Astrocyte (in vitro differentiated cells and primary cell): Measurements from ENCODE around the gene PAPPA2. TPM values are rescaled to one million over a fixed set of nuclear protein-coding genes. Genes with fewer than 3 reads are reported as not detected.

Source experiments
- DNase-seq: peaks from one replicate; pipeline ENCODE4 v3.0.0-alpha.2; 2010; ENCODE audit warnings: low read depth
- FAIRE-seq: peaks from 2 replicates; lab custom pipeline; 2011; peaks lifted over from hg19 to GRCh38; lab: Jason Lieb, UNC
- H2AFZ ChIP-seq: 2 replicates; pipeline ENCODE4 v1.6.0; 2012; ENCODE audit warnings: low read depth, low read length, inconsistent platforms
- H3K27ac ChIP-seq: 2 replicates; pipeline ENCODE4 v1.5.1; 2011; ENCODE audit warnings: low read depth, low read length, inconsistent platforms
- H3K27me3 ChIP-seq: 2 replicates; pipeline ENCODE4 v1.6.0; 2011; ENCODE audit warnings: low read length, inconsistent platforms; ENCODE audit not compliant: insufficient read depth
- H3K36me3 ChIP-seq: 2 replicates; pipeline ENCODE4 v1.5.1; 2011; ENCODE audit warnings: low read length, inconsistent platforms; ENCODE audit not compliant: insufficient read depth
- H3K4me1 ChIP-seq: 2 replicates; pipeline ENCODE4 v1.5.1; 2011; ENCODE audit warnings: low read length, inconsistent platforms; ENCODE audit not compliant: insufficient read depth
- H3K4me2 ChIP-seq: 2 replicates; pipeline ENCODE4 v1.6.0; 2012; ENCODE audit warnings: low read length, inconsistent platforms
- H3K4me3 ChIP-seq: 2 replicates; pipeline ENCODE4 v1.5.1; 2011; ENCODE audit warnings: low read depth, mild to moderate bottlenecking, low read length, inconsistent platforms; ENCODE audit not compliant: insufficient read depth
- H3K79me2 ChIP-seq: 2 replicates; pipeline ENCODE4 v1.6.0; 2012; ENCODE audit warnings: mild to moderate bottlenecking, low read length, inconsistent platforms; ENCODE audit not compliant: insufficient read depth
- H3K9ac ChIP-seq: 2 replicates; pipeline ENCODE4 v1.6.0; 2012; ENCODE audit warnings: mild to moderate bottlenecking, low read length, inconsistent platforms
- H3K9me3 ChIP-seq: 2 replicates; pipeline ENCODE4 v1.5.1; 2012; ENCODE audit warnings: low read depth, mild to moderate bottlenecking, low read length, inconsistent platforms; ENCODE audit not compliant: insufficient read depth
- H4K20me1 ChIP-seq: 2 replicates; pipeline ENCODE4 v1.6.0; 2012; ENCODE audit warnings: low read length, inconsistent platforms; ENCODE audit not compliant: insufficient read depth
- H3K27ac Mint-ChIP-seq: one replicate; pipeline ENCODE4 v1.8.0; 2021; ENCODE audit warnings: mild to moderate bottlenecking, mixed read lengths; ENCODE audit not compliant: unreplicated experiment
- H3K27me3 Mint-ChIP-seq: one replicate; pipeline ENCODE4 v1.8.0; 2021; ENCODE audit warnings: low read depth, mixed read lengths; ENCODE audit not compliant: unreplicated experiment
- H3K36me3 Mint-ChIP-seq: one replicate; pipeline ENCODE4 v1.8.0; 2021; ENCODE audit warnings: low read depth, mixed read lengths; ENCODE audit not compliant: unreplicated experiment
- H3K4me1 Mint-ChIP-seq: one replicate; pipeline ENCODE4 v1.8.0; 2021; ENCODE audit warnings: low read depth, mixed read lengths; ENCODE audit not compliant: unreplicated experiment
- H3K4me3 Mint-ChIP-seq: one replicate; pipeline ENCODE4 v1.8.0; 2021; ENCODE audit warnings: mild to moderate bottlenecking, moderate library complexity, mixed read lengths; ENCODE audit not compliant: unreplicated experiment
- H3K9me3 Mint-ChIP-seq: one replicate; pipeline ENCODE4 v1.8.0; 2021; ENCODE audit warnings: mild to moderate bottlenecking, mixed read lengths; ENCODE audit not compliant: unreplicated experiment
- EZH2 ChIP-seq: IDR thresholded peaks from 2 replicates; pipeline ENCODE4 v1.6.1; 2012; ENCODE audit warnings: mild to moderate bottlenecking, low read length, inconsistent platforms; ENCODE audit not compliant: insufficient read depth
- total RNA-seq: library from RNA; stranded (reverse); gene quantifications from 2 replicates; pipeline ENCODE4 v1.2.1, GENCODE V29; 2021
- TF ChIP-seq, protein P1 (sequence below): IDR thresholded peaks from 2 replicates; pipeline ENCODE4 v1.5.1; 2011; ENCODE audit warnings: low read depth, mild to moderate bottlenecking, inconsistent platforms, low read length, moderate library complexity; ENCODE audit not compliant: insufficient read depth

PAPPA2 gene
- total RNA-seq, 1 donor from 2014 or later = 19.0 TPM

DNA sequence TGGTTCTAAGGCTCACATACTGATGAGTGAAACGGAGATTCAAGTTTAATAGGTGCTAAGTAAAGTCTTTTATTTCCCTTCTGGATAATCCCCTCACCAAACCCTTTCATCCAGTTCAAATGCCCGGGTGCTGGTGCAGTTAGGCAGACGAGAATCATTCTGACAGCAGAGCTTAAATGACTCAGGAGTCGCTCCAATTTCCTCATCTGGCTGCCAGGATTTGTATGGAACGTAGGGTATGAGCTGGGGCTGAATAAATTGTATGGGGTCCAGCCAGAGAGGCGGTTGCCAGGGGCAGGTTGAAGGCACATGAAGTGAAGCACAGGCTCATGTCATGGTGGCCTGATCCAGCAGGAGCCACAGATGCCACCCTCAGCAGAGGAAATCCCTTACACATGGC is 76.0 kb downstream of the PAPPA2 start:
- FAIRE-seq (no peak), DNase-seq (no peak)
- Histone ChIP-seq H3K79me2 (no peaks in the 10 kb centered on the region), H3K4me3 (no peak overlapping the region), H3K4me1 (no peaks in the 10 kb centered on the region), H2AFZ (no peak overlapping the region), H3K27ac (no peak overlapping the region), H3K9me3 (peaks cover 4% of the 10 kb centered on the region), H4K20me1 (no peaks in the 10 kb centered on the region), H3K4me2 (no peak overlapping the region), H3K36me3 (no peaks in the 10 kb centered on the region), H3K27me3 (no peaks in the 10 kb centered on the region), H3K9ac (no peak overlapping the region)
- Mint-ChIP-seq H3K36me3 (peaks cover 17% of the 10 kb centered on the region), H3K4me1 (peaks cover 3% of the 10 kb centered on the region), H3K4me3 (no peak overlapping the region), H3K27me3 (peaks cover 11% of the 10 kb centered on the region), H3K9me3 (peaks cover 37% of the 10 kb centered on the region), H3K27ac (no peak overlapping the region)
- TF ChIP-seq, protein P1, sequence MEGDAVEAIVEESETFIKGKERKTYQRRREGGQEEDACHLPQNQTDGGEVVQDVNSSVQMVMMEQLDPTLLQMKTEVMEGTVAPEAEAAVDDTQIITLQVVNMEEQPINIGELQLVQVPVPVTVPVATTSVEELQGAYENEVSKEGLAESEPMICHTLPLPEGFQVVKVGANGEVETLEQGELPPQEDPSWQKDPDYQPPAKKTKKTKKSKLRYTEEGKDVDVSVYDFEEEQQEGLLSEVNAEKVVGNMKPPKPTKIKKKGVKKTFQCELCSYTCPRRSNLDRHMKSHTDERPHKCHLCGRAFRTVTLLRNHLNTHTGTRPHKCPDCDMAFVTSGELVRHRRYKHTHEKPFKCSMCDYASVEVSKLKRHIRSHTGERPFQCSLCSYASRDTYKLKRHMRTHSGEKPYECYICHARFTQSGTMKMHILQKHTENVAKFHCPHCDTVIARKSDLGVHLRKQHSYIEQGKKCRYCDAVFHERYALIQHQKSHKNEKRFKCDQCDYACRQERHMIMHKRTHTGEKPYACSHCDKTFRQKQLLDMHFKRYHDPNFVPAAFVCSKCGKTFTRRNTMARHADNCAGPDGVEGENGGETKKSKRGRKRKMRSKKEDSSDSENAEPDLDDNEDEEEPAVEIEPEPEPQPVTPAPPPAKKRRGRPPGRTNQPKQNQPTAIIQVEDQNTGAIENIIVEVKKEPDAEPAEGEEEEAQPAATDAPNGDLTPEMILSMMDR = no peak
- TF ChIP-seq EZH2 = no peak

DNA sequence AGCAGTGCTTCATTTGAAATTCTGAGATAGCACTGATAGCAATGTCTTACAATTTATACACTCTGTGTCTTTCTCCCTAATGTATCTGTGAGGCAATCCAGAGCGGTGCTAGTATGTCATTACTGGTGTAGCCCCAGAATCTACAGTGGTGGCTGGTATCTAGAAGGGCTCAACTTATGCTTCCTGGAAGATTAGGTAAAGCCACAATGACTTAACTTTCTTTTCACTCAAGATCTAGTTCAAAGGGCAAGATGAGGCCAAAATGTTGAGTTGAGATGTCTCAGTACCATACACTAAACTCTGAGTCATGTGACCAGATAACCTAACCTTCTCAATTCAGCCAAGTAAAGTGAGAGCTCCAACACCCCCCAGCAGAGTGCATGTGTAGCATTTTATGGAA is 77.5 kb downstream of the PAPPA2 start:
- Mint-ChIP-seq H3K4me1 (peaks cover 3% of the 10 kb centered on the region), H3K4me3 (no peak overlapping the region), H3K36me3 (peaks cover 17% of the 10 kb centered on the region), H3K27me3 (peaks cover 5% of the 10 kb centered on the region), H3K9me3 (peaks cover 40% of the 10 kb centered on the region), H3K27ac (no peak overlapping the region)
- Histone ChIP-seq H4K20me1 (no peaks in the 10 kb centered on the region), H3K36me3 (no peaks in the 10 kb centered on the region), H3K9ac (no peak overlapping the region), H3K4me1 (no peaks in the 10 kb centered on the region), H3K4me3 (no peak overlapping the region), H3K4me2 (no peak overlapping the region), H3K27ac (no peak overlapping the region), H3K27me3 (no peaks in the 10 kb centered on the region), H2AFZ (no peak overlapping the region), H3K9me3 (peaks cover 4% of the 10 kb centered on the region), H3K79me2 (no peaks in the 10 kb centered on the region)
- TF ChIP-seq, protein P1 = no peak
- no peak for TF ChIP-seq EZH2
- FAIRE-seq (no peak), DNase-seq (no peak)

DNA sequence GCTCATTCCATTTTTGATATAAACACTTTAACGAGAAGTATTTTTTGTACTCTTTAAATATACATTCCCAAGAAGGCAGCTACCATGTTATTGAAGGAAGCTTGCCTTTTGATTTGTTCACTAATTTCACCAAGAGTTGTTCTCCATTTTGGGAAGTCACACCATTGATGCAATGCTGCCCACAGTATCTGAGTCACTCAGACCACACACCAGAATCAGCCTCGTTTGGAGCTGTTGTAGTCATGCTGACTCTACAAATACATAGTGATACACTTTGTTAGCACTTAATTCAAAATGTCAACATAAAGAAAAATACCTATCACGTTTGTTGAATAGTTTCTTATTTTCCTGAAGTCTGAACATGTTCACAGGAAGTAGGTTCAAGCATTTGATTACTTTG is 78.7 kb downstream of the PAPPA2 start:
- H3K27me3 ChIP-seq = no peaks in the 10 kb centered on the region
- H3K9me3 ChIP-seq = peaks cover 4% of the 10 kb centered on the region
- TF ChIP-seq, protein P1 = no peak
- TF ChIP-seq EZH2 = no peak
- Mint-ChIP-seq H3K27me3 (peaks cover 5% of the 10 kb centered on the region), H3K9me3 (peaks cover 40% of the 10 kb centered on the region), H3K4me1 (peaks cover 3% of the 10 kb centered on the region), H3K36me3 (peaks cover 17% of the 10 kb centered on the region), H3K4me3 (no peak overlapping the region), H3K27ac (no peak overlapping the region)
- no peak overlapping the region for H3K4me3 ChIP-seq
- H3K27ac ChIP-seq = no peak overlapping the region
- no peak for DNase-seq
- no peak overlapping the region for H3K4me2 ChIP-seq
- no peak overlapping the region for H2AFZ ChIP-seq
- H4K20me1 ChIP-seq = no peaks in the 10 kb centered on the region
- H3K9ac ChIP-seq = no peak overlapping the region
- no peak for FAIRE-seq
- H3K4me1 ChIP-seq = no peaks in the 10 kb centered on the region
- no peaks in the 10 kb centered on the region for H3K79me2 ChIP-seq
- H3K36me3 ChIP-seq = no peaks in the 10 kb centered on the region
